Activated T-cell treated with anti-CD3 and anti-CD28 coated beads for 1 hour (primary cell): ENCODE data around the gene ARSB.
"Not testable (repeated sequence)": the region's sequence is repeated elsewhere in the genome, so short reads cannot be mapped to it uniquely, and the experiment has no call there.

ENCODE experiments used
- DNase-seq: peaks from one replicate; pipeline ENCODE4 v3.0.0-alpha.2; 2020; ENCODE audit warnings: low read depth

ARSB gene

GRCh38 chr5:78777901-78778300 lies 207.2 kb downstream of the ARSB start:
- no peak for DNase-seq

- DNase-seq = no peak
Measured at GRCh38 chr5:78776637-78777036, 208.5 kb downstream of the ARSB start.

- DNase-seq = no peak
Measured at GRCh38 chr5:78773655-78774054, 211.5 kb downstream of the ARSB start.

GRCh38 chr5:78771260-78772205 lies 213.6 kb downstream of the ARSB start:
- no peak for DNase-seq

- DNase-seq = no peak
Measured at GRCh38 chr5:78768781-78769380, 216.2 kb downstream of the ARSB start.

GRCh38 chr5:78766412-78766762 lies 218.7 kb downstream of the ARSB start:
- no peak for DNase-seq

GRCh38 chr5:78765756-78766411 lies 219.2 kb downstream of the ARSB start:
- no peak for DNase-seq

- no peak for DNase-seq
Measured at GRCh38 chr5:78765116-78765515, 220.0 kb downstream of the ARSB start.

- no peak for DNase-seq
Measured at GRCh38 chr5:78763659-78764189, 221.4 kb downstream of the ARSB start.

- not testable (repeated sequence) for DNase-seq
Measured at GRCh38 chr5:78762743-78763142, 222.4 kb downstream of the ARSB start.

- DNase-seq = no peak
Measured at GRCh38 chr5:78761840-78762239, 223.3 kb downstream of the ARSB start.

- DNase-seq = no peak
Measured at GRCh38 chr5:78760770-78761169, 224.3 kb downstream of the ARSB start.

GRCh38 chr5:78760366-78760765 lies 224.7 kb downstream of the ARSB start:
- DNase-seq = no peak

- DNase-seq = no peak
Measured at GRCh38 chr5:78758169-78758839, 226.8 kb downstream of the ARSB start.

- DNase-seq = no peak
Measured at GRCh38 chr5:78757269-78758053, 227.6 kb downstream of the ARSB start.

GRCh38 chr5:78756858-78757257 lies 228.3 kb downstream of the ARSB start:
- no peak for DNase-seq

- DNase-seq = no peak
Measured at GRCh38 chr5:78755822-78756429, 229.2 kb downstream of the ARSB start.

GRCh38 chr5:78754655-78755054 lies 230.5 kb downstream of the ARSB start:
- DNase-seq = no peak

- no peak for DNase-seq
Measured at GRCh38 chr5:78753093-78753531, 232.0 kb downstream of the ARSB start.

- no peak for DNase-seq
Measured at GRCh38 chr5:78751872-78752271, 233.2 kb downstream of the ARSB start.

- DNase-seq = no peak
Measured at GRCh38 chr5:78750281-78750680, 234.8 kb downstream of the ARSB start.
